Left ventricle myocardium inferior (tissue), 1 donor: Measurements from ENCODE around the gene RUVBL2. TPM values are rescaled to one million over a fixed set of nuclear protein-coding genes. Genes with fewer than 3 reads are reported as not detected.

Source experiments
- DNase-seq: peaks from one replicate; pipeline ENCODE4 v3.0.0-alpha.2; 2020
- H3K27ac ChIP-seq: fragments of 200-600 bp; replicated peaks from 2 replicates; pipeline ENCODE4 v1.8.0; 2021
- H3K27me3 ChIP-seq: fragments of 200-600 bp; 2 replicates; pipeline ENCODE4 v1.8.0; 2021; ENCODE audit warnings: low read depth
- H3K36me3 ChIP-seq: fragments of 200-600 bp; 2 replicates; pipeline ENCODE4 v1.8.0; 2021
- H3K4me1 ChIP-seq: fragments of 200-600 bp; 2 replicates; pipeline ENCODE4 v1.8.0; 2021
- H3K4me3 ChIP-seq: fragments of 200-600 bp; 2 replicates; pipeline ENCODE4 v1.8.0; 2021; ENCODE audit warnings: mild to moderate bottlenecking, moderate library complexity
- H3K9me3 ChIP-seq: fragments of 200-600 bp; replicated peaks from 2 replicates; pipeline ENCODE4 v1.8.0; 2021
- intact Hi-C: fragments of 100-400 bp; cut with micrococcal nuclease; formaldehyde crosslinking; loops from one replicate; pipeline ENCODE4 v1.11.0; 2022
- total RNA-seq: library from RNA; stranded (reverse); fragmentation: NEBNext Ultra II Directional; extraction: Animal tissue kit (Norgen Biotek cat#: 25700); gene quantifications from one replicate; pipeline ENCODE4 v1.2.1, GENCODE V29; 2021
- TF ChIP-seq, protein P1 (sequence below): fragments of 200-600 bp; IDR thresholded peaks from 2 replicates; pipeline ENCODE4 v1.8.0; 2021; ENCODE audit warnings: antibody characterized with exemption, mild to moderate bottlenecking, borderline replicate concordance
- donor health status: DM: no; HTN: yes; CAD: no; lungs with severe emphysema.

The RUVBL2 gene
- total RNA-seq, 1 donor from 2014 or later: 44.4 TPM

DNA sequence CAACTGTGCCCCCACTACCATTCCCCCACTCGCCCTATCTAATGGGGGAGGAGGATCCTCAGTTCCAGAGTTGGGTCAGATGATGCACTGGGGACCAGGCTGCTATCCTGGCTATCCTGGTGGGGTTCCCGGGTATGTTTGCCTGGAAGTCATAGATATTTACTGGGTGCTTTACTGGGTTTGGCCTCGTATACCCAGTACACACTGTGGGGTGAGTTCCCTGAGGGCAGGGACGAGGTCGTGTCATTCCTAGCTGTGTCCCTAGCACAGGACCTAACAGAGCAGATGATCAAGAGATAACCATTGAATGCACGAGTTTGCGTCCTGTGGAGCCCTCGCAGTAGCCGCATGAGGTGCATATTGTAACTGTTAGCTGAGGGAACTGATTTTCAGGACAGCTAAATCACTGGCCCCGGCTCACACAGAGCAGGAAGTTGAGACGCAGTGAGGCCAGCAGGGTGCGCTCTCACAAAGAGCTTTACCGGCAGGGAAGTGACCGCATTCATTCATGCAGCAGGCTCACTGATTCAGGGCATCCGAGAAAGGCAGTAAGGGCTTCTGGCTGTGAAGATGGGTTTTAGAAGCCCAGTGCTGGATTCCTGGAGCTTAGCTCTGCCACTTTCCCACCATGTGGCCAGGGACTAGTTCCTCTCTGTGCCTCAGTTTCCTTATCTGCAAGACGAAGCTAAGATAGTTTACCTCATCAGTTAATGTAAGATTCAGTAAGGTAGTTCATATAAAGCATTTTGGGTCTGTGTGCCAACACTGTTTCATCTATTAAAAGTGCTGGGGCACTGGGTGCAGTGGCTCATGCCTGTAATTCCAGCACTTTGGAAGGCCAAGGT lies 6.0 kb downstream of the RUVBL2 start:
- Histone ChIP-seq H3K36me3 (peaks cover 32% of the 10 kb centered on the region), H3K4me1 (peaks cover 6% of the 10 kb centered on the region), H3K27ac (no peak overlapping the region), H3K27me3 (no peaks in the 10 kb centered on the region), H3K4me3 (no peak overlapping the region), H3K9me3 (no peaks in the 10 kb centered on the region)
- TF ChIP-seq, protein P1, sequence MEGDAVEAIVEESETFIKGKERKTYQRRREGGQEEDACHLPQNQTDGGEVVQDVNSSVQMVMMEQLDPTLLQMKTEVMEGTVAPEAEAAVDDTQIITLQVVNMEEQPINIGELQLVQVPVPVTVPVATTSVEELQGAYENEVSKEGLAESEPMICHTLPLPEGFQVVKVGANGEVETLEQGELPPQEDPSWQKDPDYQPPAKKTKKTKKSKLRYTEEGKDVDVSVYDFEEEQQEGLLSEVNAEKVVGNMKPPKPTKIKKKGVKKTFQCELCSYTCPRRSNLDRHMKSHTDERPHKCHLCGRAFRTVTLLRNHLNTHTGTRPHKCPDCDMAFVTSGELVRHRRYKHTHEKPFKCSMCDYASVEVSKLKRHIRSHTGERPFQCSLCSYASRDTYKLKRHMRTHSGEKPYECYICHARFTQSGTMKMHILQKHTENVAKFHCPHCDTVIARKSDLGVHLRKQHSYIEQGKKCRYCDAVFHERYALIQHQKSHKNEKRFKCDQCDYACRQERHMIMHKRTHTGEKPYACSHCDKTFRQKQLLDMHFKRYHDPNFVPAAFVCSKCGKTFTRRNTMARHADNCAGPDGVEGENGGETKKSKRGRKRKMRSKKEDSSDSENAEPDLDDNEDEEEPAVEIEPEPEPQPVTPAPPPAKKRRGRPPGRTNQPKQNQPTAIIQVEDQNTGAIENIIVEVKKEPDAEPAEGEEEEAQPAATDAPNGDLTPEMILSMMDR: peak; percentile 69
- intact Hi-C loops: no loop called here
- peak; percentile 38 for DNase-seq

- no peaks in the 10 kb centered on the region for H3K9me3 ChIP-seq
- intact Hi-C loops: no loop called here
- no peak for DNase-seq
- no peaks in the 10 kb centered on the region for H3K4me1 ChIP-seq
- peaks cover 74% of the 10 kb centered on the region for H3K36me3 ChIP-seq
- no peaks in the 10 kb centered on the region for H3K27me3 ChIP-seq
- no peak overlapping the region for H3K4me3 ChIP-seq
- TF ChIP-seq, protein P1: no peak
- H3K27ac ChIP-seq: no peak overlapping the region
Observed at GRCh38 chr19:49004133-49004532, 10.4 kb downstream of the RUVBL2 start.

- Histone ChIP-seq H3K4me3 (no peak overlapping the region), H3K4me1 (no peaks in the 10 kb centered on the region), H3K27ac (no peak overlapping the region), H3K36me3 (peaks cover 83% of the 10 kb centered on the region), H3K27me3 (no peaks in the 10 kb centered on the region), H3K9me3 (no peaks in the 10 kb centered on the region)
- DNase-seq: no peak
- intact Hi-C loops: no loop called here
- TF ChIP-seq, protein P1: no peak
Observed at GRCh38 chr19:49004964-49005614, 11.4 kb downstream of the RUVBL2 start.

DNA sequence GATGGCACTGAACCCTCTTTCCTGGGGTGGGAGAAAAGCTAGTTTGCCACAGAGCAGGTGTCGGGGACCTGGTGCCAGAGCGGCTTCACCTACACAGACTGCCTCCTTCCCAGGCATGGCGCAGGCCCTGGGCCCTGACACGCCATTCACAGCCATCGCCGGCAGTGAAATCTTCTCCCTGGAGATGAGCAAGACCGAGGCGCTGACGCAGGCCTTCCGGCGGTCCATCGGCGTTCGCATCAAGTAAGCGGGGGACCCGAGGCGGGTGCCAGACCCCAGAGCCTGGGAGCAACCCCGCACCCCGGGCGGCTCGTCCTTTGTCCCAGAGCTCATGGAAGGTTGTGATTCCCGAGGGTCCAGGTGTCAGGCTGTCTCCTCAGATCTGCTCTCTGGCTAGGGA lies 13.2 kb downstream of the RUVBL2 start:
- TF ChIP-seq, protein P1: no peak
- no peak for DNase-seq
- intact Hi-C loops: no loop called here
- Histone ChIP-seq H3K9me3 (no peaks in the 10 kb centered on the region), H3K4me3 (no peak overlapping the region), H3K27ac (no peak overlapping the region), H3K36me3 (peaks cover 96% of the 10 kb centered on the region), H3K27me3 (no peaks in the 10 kb centered on the region), H3K4me1 (no peaks in the 10 kb centered on the region)

DNA sequence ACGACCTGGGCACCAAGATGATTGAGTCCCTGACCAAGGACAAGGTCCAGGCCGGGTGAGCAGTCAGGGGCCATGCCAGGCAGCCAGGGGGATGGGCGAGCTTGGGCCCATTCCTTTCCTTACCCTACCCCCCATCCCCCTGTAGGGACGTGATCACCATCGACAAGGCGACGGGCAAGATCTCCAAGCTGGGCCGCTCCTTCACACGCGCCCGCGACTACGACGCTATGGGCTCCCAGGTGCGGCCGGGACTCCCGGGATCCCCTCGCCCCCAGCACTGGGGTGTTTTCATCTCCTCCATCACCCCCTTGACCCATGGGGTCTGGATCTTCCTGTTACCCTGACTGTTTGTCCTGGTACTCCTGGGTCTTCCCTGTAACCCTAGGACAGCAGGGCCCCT lies 16.1 kb downstream of the RUVBL2 start:
- intact Hi-C loops: no loop called here
- H3K36me3 ChIP-seq: peaks cover 89% of the 10 kb centered on the region
- H3K9me3 ChIP-seq: no peaks in the 10 kb centered on the region

More for the DNA sequence above, 16.1 kb downstream of the RUVBL2 start:
- no peaks in the 10 kb centered on the region for H3K27me3 ChIP-seq
- H3K4me1 ChIP-seq: no peaks in the 10 kb centered on the region
- no peak for DNase-seq
- H3K4me3 ChIP-seq: no peak overlapping the region
- TF ChIP-seq, protein P1: no peak
- no peak overlapping the region for H3K27ac ChIP-seq
